Stimulated activated CD4-positive, alpha-beta T cell treated with anti-CD3 and anti-CD28 coated beads, Interleukin-4, amount 100 ng/mL, for 4 hours (primary cell): ENCODE data around the gene ASIC5.

Source experiments
- DNase-seq, 2 experiments: peaks; one replicate each; pipeline ENCODE4 v3.0.0-alpha.2; 2020

ASIC5 gene

DNA sequence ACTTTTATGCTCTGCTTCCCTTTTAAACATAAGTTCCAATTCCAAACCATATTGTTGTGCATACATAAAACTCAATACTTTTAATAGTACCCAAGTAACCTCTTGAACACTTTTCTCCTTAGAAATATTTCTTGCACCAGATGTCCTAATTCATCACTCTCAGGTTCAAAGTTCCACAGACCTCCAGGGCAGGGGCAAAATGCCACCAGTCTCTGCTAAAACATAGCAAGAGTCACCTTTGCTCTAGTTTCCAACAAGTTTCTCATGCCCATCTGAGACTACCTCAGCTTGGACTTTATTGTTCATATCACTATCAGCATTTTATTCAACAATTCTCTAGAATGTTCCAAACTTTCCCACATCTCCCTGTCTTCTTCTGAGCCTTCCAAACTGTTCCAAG lies 13.7 kb upstream of the ASIC5 start:
- no peak for DNase-seq

DNA sequence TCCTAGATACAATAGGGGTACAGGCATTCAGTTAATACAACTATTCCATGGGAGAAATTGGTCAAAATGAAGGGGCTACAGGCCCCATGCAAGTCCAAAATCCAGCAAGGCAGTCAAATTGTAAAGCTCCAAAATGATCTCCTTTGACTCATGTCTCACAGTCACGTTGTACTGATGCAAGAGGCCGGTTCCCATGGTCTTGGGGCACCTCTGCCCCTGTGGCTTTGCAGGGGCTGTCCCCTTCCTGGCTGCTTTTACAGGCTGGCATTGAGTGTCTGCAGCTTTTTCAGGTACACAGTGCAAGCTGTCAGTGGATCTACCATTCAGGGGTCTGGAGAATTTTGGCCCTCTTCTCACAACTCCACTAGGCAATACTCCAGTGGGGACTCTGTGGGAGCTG lies 12.5 kb upstream of the ASIC5 start:
- DNase-seq = no peak

DNA sequence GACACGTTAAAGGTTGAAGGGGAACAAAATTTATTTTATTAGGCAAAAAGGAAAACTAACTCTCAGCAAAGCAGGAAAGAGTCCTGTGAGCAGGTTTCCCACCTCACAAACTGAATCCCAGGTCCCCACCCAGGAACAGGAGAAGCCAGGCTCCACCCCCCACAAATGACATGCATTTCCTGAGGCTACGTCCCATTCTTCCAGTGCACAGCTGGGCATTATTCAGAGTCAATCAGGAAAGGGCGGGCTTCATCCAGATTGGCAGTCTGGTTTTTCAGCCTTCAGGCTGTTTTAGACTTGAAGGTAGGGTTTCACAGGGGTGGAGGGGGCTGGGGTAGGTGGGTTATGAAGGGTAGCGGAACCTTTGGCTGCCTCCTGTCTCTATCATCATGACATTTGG lies 11.9 kb upstream of the ASIC5 start:
- DNase-seq = no peak

DNA sequence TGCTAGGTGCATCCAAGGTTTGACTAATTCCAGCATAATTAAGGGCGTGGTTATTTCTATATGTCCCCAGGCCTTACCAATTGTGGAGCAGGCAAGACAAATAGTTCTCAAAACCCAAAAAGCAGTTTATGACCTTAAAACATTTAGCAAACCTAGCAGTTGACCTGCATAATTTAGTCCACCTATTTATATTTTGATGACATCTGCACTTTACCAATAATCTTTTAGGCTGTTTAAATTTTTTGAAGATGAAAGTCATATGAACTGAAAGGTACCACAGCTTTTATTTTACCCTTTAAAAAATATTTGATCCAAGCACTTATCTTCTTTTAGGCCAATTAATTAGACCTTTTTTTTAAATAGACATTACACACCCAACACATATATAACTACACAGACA lies 9.8 kb upstream of the ASIC5 start:
- no peak for DNase-seq

DNA sequence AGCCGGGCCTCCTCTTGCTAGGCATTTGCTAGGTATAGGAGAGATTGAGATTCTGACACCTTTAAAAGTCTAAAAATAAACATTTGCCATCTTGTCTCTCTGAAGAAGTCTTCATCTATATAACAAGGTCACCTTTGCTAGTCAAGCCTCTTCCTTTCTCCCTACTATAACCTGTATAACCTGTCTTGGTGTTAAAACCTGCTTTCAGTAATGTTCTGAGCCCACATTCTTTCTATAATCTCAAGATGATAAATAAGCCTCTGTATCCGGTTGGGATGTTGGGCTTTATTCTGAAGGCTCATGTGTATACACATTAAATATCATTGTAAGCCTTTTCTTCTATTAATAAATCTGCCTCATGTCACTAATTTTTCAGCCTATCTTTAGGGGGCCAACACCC lies 10.2 kb downstream of the ASIC5 start:
- no peak for DNase-seq

DNA sequence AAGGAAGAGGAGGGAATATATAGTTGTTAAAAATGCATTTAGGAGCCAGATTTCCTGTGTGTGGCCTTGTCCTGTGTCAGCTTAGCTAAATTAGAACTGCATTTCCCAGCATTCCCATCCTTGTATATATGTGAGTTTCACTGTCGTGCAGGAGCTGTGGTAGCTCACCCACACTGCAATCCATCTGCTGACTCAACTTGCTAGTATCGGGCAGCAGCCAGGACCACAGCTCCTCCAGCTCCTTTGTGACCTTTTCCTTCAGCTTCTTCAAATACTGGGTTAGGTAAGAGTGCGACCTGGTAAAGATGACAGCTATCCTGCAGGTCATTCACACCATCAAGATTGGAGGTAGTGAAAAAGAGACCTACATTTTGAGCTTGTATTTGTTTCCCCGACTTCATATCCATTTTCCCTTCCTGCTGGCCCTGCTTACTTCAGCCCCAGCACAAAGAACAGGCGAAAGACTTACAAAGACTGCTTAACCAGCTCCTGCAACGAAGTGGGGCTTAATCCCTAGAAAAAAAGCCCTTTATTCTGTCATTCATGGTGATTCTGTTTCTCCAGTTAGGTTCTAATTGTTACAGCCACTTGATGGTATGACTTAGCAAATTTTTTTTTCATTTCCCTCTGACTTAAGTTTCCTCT lies 11.4 kb downstream of the ASIC5 start:
- DNase-seq = no peak

DNA sequence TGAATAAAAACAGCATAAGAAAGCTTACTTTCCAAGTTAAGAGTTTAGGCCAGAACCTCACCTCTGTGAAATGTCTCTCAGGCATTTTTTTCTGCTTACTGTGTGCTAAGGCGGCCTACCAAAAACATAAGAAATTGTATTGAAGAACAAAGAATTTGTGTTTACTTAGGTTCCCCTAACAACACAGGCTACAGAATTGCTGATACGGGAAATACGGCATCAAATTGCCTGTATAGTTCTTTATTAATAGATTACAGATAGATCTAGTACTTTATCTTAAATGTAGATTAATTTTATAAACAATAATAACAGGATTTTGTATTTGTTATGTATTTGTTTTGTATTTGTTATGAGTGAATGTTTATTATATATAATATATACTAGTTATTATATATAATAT lies 12.9 kb downstream of the ASIC5 start:
- DNase-seq = no peak

DNA sequence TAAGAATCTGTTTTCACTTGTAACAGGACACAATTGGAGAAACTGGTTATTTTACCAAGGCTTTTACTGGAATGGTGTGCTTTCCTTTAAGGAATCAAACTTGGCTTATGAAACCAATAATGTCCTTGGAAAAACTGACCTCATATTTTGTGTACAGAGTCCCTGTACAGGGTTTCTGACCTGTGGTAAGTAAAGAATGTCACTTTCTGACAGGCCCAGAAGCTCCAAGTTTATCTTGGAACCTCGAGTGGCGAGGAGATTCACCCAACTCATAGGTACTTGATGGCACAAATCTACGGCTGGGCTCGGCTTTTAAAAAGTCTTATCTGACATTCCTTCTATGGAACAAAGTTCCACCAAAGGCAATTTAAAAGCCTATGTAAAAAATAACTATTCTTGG lies 17.0 kb downstream of the ASIC5 start:
- DNase-seq = no peak

DNA sequence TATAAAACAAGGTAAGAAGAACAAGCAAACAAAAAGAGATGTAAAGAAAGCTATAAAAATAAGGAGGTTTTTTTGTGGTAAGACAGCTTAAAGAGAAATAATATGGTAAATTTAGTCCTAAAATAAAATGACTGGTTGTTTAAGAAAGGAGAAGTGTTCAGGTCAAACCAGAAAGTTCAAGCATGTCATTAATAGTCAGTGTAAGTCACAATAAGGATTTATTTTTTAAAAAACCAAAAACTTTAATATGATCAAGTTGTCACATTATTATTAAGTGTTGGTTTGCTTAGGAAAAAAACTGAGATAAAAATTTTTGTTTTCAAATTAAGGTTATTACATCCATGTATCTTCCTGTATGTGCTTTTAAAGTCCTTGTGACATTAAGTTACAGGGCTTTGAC lies 19.1 kb downstream of the ASIC5 start:
- no peak for DNase-seq

DNA sequence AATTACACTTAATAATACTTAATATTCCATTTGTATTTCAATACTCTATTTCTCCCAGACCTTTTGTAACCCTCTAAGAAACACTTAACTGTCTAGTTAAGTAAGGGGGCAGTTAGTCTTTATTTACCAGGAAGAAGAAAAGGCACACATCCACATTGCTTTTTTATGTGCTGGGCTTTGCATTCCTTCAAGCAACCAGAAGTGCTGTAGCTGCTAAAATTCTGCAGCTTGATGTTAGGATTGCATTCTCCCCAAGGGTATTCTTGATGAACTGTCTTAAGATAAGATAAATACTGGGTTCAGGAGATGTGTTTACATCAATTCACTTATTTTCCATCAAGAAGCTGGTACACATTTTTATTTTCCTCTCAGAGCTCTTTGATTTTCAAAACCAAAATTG lies 24.0 kb downstream of the ASIC5 start:
- no peak for DNase-seq

DNA sequence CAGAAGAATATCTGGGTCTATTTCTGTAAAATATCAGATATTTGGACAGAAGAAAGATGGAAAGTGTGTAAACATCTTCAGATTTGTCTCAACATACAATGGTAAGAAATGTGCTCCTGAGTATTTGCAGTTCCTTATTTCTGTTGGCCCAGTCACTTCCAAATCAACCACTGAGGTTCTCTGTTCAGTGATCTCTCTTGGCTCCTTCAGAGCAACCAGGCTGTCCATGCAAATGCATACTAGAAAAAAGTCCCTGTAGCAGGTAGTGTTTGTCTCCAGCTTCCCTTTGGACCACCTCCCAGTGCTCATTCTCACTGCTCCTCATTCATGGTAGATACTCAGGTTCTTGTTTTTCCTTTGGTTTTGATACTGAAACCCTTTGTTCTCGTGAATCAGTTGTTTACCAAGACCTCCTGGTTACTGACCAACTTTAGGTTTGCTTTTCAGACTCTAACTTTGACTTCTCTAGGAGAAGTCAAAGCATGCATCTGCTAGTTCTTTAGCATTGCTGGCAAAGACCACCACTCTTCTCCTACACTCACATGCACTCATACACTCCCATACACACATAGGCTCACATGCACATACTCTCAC lies 28.8 kb downstream of the ASIC5 start:
- no peak for DNase-seq

DNA sequence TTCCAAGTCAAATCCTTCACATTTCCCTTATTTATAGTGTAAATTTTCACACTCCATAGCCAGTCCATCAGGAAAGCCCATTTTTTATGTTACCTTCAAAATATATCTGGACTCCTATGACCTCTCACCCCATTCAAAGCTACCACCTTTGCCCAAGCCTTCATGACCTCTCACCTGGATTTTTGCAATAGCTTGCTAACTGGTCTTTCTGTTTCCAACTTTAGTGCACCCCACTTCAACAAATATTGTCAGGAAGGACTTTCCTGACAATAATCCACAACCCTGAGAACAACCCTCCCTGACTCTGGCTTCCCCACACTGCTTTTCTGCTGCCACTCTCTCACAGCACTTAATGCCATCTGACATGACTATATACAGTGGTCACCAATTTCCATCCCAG lies 33.4 kb downstream of the ASIC5 start:
- DNase-seq = no peak

DNA sequence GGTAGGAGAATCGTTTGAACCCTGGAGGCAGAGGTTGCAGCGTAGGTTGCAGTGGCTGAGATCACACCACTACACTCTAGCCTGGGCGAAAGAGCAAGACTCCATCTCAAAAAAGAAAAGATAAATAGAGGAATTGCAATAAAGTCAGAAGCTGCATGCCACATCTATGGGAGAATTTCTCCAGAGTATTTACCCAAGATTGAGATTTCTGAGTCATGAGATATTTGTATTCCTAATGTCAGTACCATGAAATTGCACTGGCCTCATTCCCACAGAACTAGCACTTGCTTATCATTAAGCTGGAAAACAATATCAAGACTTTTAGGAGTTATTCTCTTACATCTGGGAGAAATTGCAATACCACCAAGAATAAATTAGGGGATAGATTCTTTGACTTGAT lies 37.4 kb downstream of the ASIC5 start:
- no peak for DNase-seq

DNA sequence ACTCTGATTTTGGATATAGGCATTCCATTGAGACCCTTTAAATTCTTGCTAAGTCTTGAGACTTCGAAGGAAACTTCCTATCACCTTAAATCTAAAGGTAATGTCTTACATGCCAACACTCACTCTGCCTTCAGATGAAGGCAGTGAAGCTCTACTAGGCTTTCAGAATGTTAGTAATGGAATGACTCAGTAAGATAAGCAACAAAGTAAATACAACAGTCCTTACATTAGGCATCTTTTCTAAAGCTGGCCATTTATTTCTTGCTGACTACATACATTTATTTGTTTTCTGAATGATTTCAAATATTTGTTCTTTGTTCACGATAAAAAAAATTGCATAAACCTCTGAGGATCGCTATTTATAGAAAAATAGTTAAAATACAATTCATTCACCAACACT lies 43.5 kb downstream of the ASIC5 start:
- no peak for DNase-seq

DNA sequence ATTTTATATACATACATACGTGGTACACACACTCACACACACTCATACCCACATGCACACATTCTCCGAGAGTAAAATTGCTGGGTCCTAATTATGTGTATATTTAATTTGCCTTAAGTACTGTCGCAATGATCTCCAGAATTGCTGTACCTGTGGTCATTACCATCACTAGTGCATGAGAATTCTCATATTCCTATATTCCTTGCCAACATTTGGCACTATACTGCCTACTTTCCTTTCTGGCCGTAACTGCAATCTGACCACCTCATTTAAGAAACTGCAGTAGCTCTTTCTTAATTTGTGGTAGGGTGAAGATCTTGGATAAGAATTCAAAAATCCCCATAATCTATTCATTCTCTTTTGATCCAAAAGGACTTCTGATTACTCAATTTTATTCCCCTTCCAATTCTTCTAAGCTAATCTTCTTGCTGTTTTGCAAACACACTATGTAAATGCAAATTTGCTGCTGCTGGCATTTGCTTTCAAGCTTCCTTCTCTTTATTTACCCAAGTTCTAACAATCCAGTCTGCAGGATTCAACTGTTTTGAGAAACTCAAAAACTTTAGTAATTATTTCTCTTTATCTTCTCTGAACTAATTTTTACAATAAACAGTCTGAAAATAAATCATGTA lies 45.1 kb downstream of the ASIC5 start:
- DNase-seq = no peak

DNA sequence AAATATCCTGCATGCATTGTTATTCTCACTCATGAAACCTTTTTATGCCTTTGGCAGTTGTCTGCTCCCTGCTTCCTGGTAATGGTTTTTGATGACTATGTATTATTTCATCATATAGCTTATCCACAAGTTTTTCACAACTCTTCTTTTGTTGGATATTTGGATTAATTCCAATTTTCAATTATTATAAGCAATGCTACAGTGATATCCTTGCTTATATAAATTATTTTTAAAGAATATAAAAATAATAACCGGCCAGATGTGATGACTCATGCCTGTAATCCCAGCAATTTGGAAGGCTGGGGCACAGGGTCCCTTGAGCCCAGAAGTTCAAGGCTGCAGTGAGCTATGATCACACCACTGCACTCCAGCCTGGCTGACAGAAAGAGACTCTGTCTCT lies 47.0 kb downstream of the ASIC5 start:
- no peak for DNase-seq

DNA sequence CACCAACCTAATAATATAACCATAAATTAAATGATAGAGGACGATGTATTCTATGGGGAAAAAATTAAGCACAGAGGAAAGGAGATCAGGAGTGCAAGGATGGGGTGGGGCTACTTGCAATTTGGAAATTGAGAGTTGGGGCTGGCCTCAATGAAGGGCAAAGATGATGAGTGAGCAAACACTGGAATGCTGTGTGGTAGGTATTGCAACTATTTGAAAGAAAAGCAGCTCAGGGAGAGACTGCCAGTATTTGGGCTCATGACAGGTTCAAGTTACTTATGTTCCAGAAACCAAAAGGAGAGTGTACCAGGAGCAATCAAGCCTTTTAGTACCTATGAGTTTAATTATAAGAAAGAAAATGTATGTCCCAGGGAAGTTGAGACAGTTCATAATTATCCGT lies 47.4 kb downstream of the ASIC5 start:
- no peak for DNase-seq

DNA sequence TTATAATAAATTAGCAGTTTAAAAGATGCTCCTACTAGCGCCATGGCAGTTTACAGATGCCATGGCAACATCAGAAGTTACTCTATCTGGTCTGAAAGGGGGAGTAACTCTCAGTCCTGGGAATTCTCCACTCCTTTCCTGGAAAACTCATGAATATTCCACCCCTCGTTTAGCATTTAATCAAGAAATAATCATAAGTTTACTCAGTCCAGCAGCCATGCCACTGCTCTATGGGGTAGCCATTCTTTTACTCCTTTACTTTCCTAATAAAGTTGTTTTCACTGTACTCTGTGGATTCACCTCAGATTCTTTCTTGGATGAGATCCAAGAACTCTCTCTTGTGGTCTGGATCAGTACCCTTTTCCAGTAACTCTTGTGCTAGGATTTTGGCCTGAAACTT lies 55.0 kb downstream of the ASIC5 start:
- no peak for DNase-seq

DNA sequence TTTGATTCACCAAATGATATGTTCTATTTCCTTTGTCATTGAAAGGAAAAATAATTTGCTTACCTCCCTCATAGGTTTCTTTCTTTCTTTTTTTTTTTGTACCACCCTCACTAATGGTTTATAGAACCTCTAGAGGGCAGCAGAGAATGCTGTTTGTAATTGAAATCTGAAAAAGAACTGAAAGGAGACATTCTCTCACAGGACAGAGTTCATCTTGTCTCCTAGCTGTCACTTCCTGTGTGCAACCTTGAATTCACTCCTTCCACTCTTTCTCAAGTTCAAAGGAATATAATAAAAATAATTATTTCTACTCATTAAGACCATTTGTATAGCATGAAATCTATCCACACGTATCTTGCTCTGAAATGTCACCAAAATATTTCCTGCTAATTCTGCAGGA lies 56.2 kb downstream of the ASIC5 start:
- no peak for DNase-seq

DNA sequence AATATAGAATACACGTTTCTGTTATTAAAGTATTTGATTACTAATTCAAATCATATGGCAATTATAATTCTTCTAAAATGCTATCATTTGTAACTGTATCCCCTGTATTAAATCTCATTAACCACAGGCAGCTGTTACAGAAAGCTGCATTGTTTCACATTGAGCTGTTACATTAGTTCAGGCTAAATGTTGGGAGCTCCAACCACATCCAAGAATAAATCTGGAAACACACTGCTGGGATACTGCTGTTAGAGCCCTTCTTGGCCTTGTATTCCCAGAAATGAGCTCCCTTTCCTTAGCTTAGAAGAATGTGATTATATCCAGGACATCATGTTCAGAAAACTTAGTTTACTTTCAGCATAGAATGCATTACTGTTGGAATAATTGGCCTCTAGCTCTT lies 59.1 kb downstream of the ASIC5 start:
- no peak for DNase-seq

DNA sequence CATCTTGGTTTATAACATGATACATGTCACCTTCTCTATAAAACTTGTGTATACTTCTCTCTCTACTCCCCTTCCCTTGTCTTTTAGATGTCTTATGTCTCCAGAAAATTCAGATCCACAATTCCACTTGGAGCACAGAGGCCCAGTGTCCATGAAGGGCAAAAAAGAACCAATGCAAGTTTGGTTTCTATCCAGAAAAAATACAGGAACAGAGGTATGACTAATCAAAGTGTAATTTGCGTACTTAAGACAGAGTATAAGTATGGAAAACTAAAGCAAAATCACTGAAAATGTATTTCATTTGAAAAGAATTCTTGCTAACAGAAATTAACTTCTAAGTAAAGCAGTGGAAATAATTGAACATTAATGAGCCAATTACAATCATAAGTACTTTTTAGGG lies 61.1 kb downstream of the ASIC5 start:
- DNase-seq = no peak

DNA sequence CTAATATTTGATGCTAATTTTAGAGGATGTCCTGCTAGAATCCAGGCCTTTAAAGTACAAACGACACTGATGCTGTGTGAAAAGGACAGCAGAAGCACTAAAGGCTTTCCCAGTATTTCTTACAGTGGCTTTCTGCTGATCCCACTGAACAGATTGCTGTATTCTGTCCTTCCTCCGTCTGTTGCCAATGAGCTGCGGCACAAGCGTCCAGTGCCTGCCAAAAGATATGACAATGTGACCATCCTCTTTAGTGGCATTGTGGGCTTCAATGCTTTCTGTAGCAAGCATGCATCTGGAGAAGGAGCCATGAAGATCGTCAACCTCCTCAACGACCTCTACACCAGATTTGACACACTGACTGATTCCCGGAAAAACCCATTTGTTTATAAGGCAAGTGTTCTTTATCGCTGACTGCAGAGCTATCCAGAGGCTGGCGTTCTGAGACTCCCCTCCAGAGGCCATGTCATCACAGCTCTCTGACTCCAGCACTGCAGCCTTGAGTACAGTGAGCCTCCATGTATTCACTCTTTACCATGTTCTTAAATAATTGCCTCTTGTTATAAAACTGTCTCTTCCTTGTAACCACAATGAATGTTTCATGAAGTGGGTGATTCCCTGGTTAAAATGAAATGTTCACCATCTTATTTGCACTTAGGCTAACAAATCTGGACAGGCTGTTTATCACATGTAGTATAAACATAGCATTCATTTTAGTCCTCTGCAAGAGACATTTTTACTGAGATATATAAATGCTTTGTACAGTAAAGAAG lies 63.7 kb downstream of the ASIC5 start:
- DNase-seq = no peak

DNA sequence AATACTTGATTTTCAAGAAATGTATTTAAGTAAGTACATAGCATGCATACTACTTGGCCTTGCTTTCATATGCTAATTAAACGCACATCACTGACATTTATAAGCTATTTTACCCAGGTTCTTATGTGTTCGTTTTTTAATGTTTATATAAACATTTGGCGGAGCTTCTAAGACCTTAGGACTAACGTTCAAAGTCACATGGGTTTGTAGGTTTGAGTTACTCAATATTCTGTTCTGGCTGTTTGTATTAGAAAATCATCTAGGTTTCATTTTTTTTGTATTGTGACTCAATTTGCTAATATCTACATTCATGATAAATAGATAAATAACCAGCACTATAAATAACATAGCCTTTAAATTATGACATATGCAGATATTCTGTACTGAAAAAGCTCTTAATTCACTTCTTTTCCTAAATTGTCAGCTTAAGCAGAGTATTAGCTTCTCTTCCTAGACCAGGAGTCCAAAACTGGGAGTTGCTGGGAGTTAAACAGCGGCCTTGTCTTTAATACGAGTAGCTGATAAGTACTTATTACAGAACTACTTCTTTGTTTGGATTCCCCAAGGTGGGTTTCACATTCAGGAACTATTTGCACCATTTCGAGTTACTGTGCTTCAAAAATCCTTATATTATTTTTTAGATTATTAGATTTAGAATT lies 65.3 kb downstream of the ASIC5 start:
- DNase-seq = no peak

DNA sequence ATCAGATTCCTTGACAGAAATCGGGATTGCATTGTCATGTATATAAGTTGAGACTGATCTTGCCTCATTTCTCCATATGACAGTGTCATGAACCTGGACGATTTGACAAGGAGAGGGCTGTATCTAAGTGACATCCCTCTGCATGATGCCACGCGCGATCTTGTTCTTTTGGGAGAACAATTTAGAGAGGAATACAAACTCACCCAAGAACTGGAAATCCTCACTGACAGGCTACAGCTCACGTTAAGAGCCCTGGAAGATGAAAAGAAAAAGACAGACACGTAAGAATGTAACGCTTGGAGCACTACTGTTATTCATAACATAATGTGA lies 66.3 kb downstream of the ASIC5 start:
- DNase-seq = no peak
